A549 treated with Hydrocortisone at 1 μM for 4 hours (cell line): ENCODE measurements around the gene UBXN4. TPM values are rescaled to one million over a fixed set of nuclear protein-coding genes. Genes with fewer than 3 reads are reported as not detected.

Experiments used
- total RNA-seq: library from RNA; stranded (reverse); fragments of 200-300 nt; extraction: Qiagen RNA extraction; gene quantifications from 5 replicates; pipeline ENCODE4 v1.2.3, GENCODE V29; 2022

UBXN4 gene, protein sequence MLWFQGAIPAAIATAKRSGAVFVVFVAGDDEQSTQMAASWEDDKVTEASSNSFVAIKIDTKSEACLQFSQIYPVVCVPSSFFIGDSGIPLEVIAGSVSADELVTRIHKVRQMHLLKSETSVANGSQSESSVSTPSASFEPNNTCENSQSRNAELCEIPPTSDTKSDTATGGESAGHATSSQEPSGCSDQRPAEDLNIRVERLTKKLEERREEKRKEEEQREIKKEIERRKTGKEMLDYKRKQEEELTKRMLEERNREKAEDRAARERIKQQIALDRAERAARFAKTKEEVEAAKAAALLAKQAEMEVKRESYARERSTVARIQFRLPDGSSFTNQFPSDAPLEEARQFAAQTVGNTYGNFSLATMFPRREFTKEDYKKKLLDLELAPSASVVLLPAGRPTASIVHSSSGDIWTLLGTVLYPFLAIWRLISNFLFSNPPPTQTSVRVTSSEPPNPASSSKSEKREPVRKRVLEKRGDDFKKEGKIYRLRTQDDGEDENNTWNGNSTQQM
- total RNA-seq: 28.6 to 47.2 TPM (median 38.5 TPM) in 5 replicates

DNA sequence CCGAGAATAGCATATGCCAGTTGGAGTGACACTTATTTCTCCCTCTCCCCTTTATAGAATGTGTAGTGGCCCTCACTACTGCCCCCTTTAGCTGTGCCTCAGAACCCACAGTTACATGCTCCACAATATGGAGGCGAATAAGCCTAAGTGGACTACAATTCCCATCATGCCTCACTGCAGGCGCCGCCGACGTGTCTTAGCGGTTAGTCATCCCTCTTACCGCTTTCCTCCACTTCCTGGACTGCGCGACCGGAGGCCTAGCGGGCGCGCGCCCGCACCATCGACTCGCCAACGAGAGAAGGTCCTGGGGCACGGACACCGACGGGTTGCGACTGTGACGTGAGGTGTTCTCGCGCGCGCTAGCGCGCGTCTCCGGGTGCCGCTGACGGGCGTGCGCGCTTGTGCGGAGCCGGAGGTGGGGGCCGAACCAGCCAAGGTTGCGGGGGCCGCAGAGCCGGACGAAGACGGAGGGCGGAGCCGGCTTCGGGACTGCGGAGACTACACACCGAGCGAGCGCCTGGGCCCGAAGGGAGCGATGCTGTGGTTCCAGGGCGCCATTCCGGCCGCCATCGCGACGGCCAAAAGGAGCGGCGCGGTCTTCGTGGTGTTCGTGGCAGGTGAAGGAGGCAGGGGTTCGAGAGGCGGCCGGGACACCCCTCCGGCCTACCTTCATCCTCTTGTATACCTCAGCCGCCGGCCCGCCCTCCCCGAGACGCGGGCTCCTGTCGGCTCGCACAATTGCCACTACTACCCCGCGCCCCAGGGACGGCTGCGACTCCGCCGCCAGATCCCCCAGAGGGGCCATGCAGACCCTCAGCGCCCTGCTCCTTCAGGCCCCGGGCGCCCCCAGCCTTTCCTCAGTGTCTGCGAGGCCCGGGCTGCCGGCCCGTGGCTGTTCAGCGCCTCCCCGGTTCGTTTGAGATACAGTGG, at the start of gene UBXN4:
Gene UBXN4, plus strand, starts transcription at position 461 of the 930 bp plus-strand sequence. Its CDS starts 75 bp downstream, at position 536.

Other genes with a start within 250 kb of the UBXN4 start
- 4.5 to 6.0 TPM (median 5.3 TPM) in 5 replicates for gene ZRANB3, start 210.6 kb upstream of the UBXN4 start, total RNA-seq
- 21.8 to 27.0 TPM (median 22.6 TPM) in 5 replicates for gene R3HDM1, start 210.4 kb upstream of the UBXN4 start, total RNA-seq
- gene LCT, start 95.3 kb downstream of the UBXN4 start, total RNA-seq: 0.02 to 0.05 TPM (median 0.05 TPM) in 5 replicates
- 45.2 to 58.5 TPM (median 46.9 TPM) in 5 replicates for gene MCM6, start 134.6 kb downstream of the UBXN4 start, total RNA-seq
- 52.3 to 66.4 TPM (median 57.2 TPM) in 5 replicates for gene DARS1, start 243.8 kb downstream of the UBXN4 start, total RNA-seq